A673 (cell line): ENCODE data around the gene GON7. TPM values are rescaled to one million over a fixed set of nuclear protein-coding genes. Genes with fewer than 3 reads are reported as not detected.

Experiments used
- BruUV-seq: library from RNA; stranded (reverse); fragments of 400-500 nt; replicated peaks from 2 replicates; lab custom pipeline; 2021; lab: Mats Ljungman, UMichigan
- CTCF ChIA-PET: fragments of 300-600 bp; sonication (Branson Sonifier 250); formaldehyde crosslinking; loops from one replicate; lab custom pipeline; 2022; ENCODE audit warnings: antibody characterized with exemption; lab: Charles Lee
- POLR2A ChIA-PET: fragments of 300-600 bp; sonication (Branson Sonifier 250); formaldehyde crosslinking; loops from one replicate; lab custom pipeline; 2022; ENCODE audit warnings: antibody characterized with exemption; ENCODE audit not compliant: low non-redundant PET; lab: Charles Lee
- DNase-seq: peaks from one replicate; pipeline ENCODE4 v3.0.0-alpha.2; 2015; ENCODE audit warnings: low spot score
- H3K27ac ChIP-seq: fragments of 200-600 bp; sonication (generic); 2 replicates; pipeline ENCODE4 v1.5.1; 2016; ENCODE audit warnings: mixed run types, low read depth, mild to moderate bottlenecking, mixed read lengths, antibody characterized with exemption, low read length; ENCODE audit not compliant: poor library complexity, severe bottlenecking
- H3K27me3 ChIP-seq: fragments of 200-600 bp; sonication (generic); replicated peaks from 2 replicates; pipeline ENCODE4 v1.6.1; 2017; ENCODE audit warnings: mixed run types, low read depth, mild to moderate bottlenecking, mixed read lengths, antibody characterized with exemption, low read length; ENCODE audit not compliant: insufficient read depth, poor library complexity
- H3K36me3 ChIP-seq: fragments of 200-600 bp; sonication (generic); 2 replicates; pipeline ENCODE4 v1.6.1; 2016; ENCODE audit warnings: mixed run types, mild to moderate bottlenecking, mixed read lengths, antibody characterized with exemption, low read length; ENCODE audit not compliant: insufficient read depth, poor library complexity, severe bottlenecking
- H3K4me1 ChIP-seq: fragments of 200-600 bp; sonication (generic); 2 replicates; pipeline ENCODE4 v1.6.1; 2017; ENCODE audit warnings: mixed run types, mild to moderate bottlenecking, mixed read lengths, antibody characterized with exemption, low read length; ENCODE audit not compliant: insufficient read depth, poor library complexity, severe bottlenecking
- H3K4me3 ChIP-seq: fragments of 200-600 bp; sonication (generic); 2 replicates; pipeline ENCODE4 v1.5.1; 2016; ENCODE audit warnings: low read depth, mixed run types, mild to moderate bottlenecking, mixed read lengths, low read length; ENCODE audit not compliant: poor library complexity, severe bottlenecking
- H3K9me3 ChIP-seq: fragments of 200-600 bp; sonication (generic); 2 replicates; pipeline ENCODE4 v1.6.1; 2016; ENCODE audit warnings: mixed run types, low read depth, mild to moderate bottlenecking, mixed read lengths, antibody characterized with exemption, low read length; ENCODE audit not compliant: poor library complexity, severe bottlenecking
- CTCF ChIP-seq: fragments of 300-800, 200-600 bp; sonication (generic); conservative IDR thresholded peaks from 2 replicates; pipeline ENCODE4 v1.5.1; 2017; ENCODE audit warnings: low read depth, mild to moderate bottlenecking, antibody characterized with exemption, low read length, moderate library complexity, mixed read lengths
- EZH2 ChIP-seq: fragments of 200-600 bp; sonication (generic); IDR thresholded peaks from 2 replicates; pipeline ENCODE4 v1.6.1; 2017; ENCODE audit warnings: borderline replicate concordance, low read depth, mild to moderate bottlenecking, mixed read lengths, antibody characterized with exemption, low read length; ENCODE audit not compliant: poor library complexity, severe bottlenecking
- intact Hi-C: fragments of 100-400 bp; cut with micrococcal nuclease; formaldehyde crosslinking; loops from one replicate; pipeline ENCODE4 v1.10.0; 2022; ENCODE audit not compliant: unreplicated experiment
- total RNA-seq: library from RNA; stranded (reverse); gene quantifications from 2 replicates; pipeline ENCODE4 v1.2.3, GENCODE V29; 2021

Gene GON7
- total RNA-seq, 1 experiment from 2014 or later: 24.1 TPM

- TF ChIP-seq CTCF: no peak
- TF ChIP-seq EZH2: no peak
- Histone ChIP-seq H3K9me3 (no peaks in the 10 kb centered on the region), H3K36me3 (no peaks in the 10 kb centered on the region), H3K27me3 (no peaks in the 10 kb centered on the region), H3K27ac (no peak overlapping the region), H3K4me3 (no peak overlapping the region), H3K4me1 (no peaks in the 10 kb centered on the region)
- intact Hi-C loops: no loop called here
- CTCF ChIA-PET: no interaction called here
- POLR2A ChIA-PET: no interaction called here
- no peak for DNase-seq
- no TSS peak for BruUV-seq
These were observed 50.0 kb downstream of the GON7 start for GRCh38 chr14:93156693-93157369.

GRCh38 chr14:93155667-93156066, 51.2 kb downstream of the GON7 start:
- BruUV-seq: no TSS peak
- H3K36me3 ChIP-seq: no peaks in the 10 kb centered on the region

GRCh38 chr14:93153121-93153520, 53.7 kb downstream of the GON7 start:
- Histone ChIP-seq H3K36me3 (no peaks in the 10 kb centered on the region), H3K4me1 (no peaks in the 10 kb centered on the region), H3K4me3 (no peak overlapping the region), H3K27ac (no peak overlapping the region), H3K27me3 (no peaks in the 10 kb centered on the region), H3K9me3 (no peaks in the 10 kb centered on the region)
- BruUV-seq: no TSS peak
- intact Hi-C loops: no loop called here
- CTCF ChIA-PET: no interaction called here
- POLR2A ChIA-PET: no interaction called here
- DNase-seq: no peak
- no peak for TF ChIP-seq EZH2
- TF ChIP-seq CTCF: no peak

More at GRCh38 chr14:93155667-93156066, 51.2 kb downstream of the GON7 start:
- Histone ChIP-seq H3K4me3 (no peak overlapping the region), H3K4me1 (no peaks in the 10 kb centered on the region), H3K27me3 (no peaks in the 10 kb centered on the region), H3K9me3 (no peaks in the 10 kb centered on the region), H3K27ac (no peak overlapping the region)
- TF ChIP-seq EZH2 (no peak), CTCF (no peak)
- ChIA-PET CTCF (no interaction called here), POLR2A (no interaction called here)
- no peak for DNase-seq
- intact Hi-C loops: no loop called here

Other genes starting within 250 kb of the GON7 start
- 38.5 and 47.0 TPM in 2 replicates for gene ITPK1, start 91.1 kb downstream of the GON7 start, total RNA-seq
- gene MOAP1, start 22.2 kb downstream of the GON7 start, total RNA-seq: 25.6 and 32.4 TPM in 2 replicates
- gene LYSET, start 21.7 kb downstream of the GON7 start, total RNA-seq: 26.7 and 26.8 TPM in 2 replicates
- 64.0 and 73.1 TPM in 2 replicates for gene UBR7, start 191 bp upstream of the GON7 start, total RNA-seq
- 52.8 and 60.9 TPM in 2 replicates for gene BTBD7, start 126.0 kb upstream of the GON7 start, total RNA-seq
- gene COX8C, start 140.1 kb upstream of the GON7 start, total RNA-seq: 0.66 TPM in 1 of 2 replicates, not detected in the other
- 0.15 and 0.33 TPM in 2 replicates for gene UNC79, start 223.9 kb upstream of the GON7 start, total RNA-seq